ENCODE data around the gene ABL1. TPM values are rescaled to one million over a fixed set of nuclear protein-coding genes. Genes with fewer than 3 reads are reported as not detected.

The ABL1 gene
- total RNA-seq, 2 experiments from 2014 or later = 24.8 to 24.9 TPM

- intact Hi-C loops (cut with micrococcal nuclease) = no loop called here
- DNase-seq = no peak
- Mint-ChIP-seq H3K9me3 (no peaks in the 10 kb centered on the region), H3K4me3 (no peak overlapping the region), H3K27me3 (no peaks in the 10 kb centered on the region), H3K36me3 (peaks cover 6% of the 10 kb centered on the region), H3K4me1 (ENCODE audit: low read depth) (no peaks in the 10 kb centered on the region), H3K27ac (no peak overlapping the region)
- ChIA-PET CTCF (interaction anchor here (0.5 to 1.7 kb wide), 6 partner anchors 11 to 1947 kb away, joined by 3 to 6 read pairs (median 4); no protein-coding TSS in a partner anchor), POLR2A (no interaction called here)
Observed at GRCh38 chr9:130858739-130859705, 24.0 kb downstream of the ABL1 start.

GRCh38 chr9:130860458-130861316, 25.6 kb downstream of the ABL1 start:
- POLR2A ChIA-PET = no interaction called here
- no peak overlapping the region for H3K4me3 Mint-ChIP-seq
- H3K27me3 Mint-ChIP-seq = no peaks in the 10 kb centered on the region
- no peaks in the 10 kb centered on the region for H3K4me1 Mint-ChIP-seq (ENCODE audit: low read depth)
- no peak overlapping the region for H3K27ac Mint-ChIP-seq
- peaks cover 6% of the 10 kb centered on the region for H3K36me3 Mint-ChIP-seq
- H3K9me3 Mint-ChIP-seq = no peaks in the 10 kb centered on the region
- CTCF ChIA-PET = interaction anchor here (1.2 to 10.7 kb wide), 3 partner anchors 89 to 159 kb away, joined by 3 to 139 read pairs (median 5); no protein-coding TSS in a partner anchor
- intact Hi-C loops (cut with micrococcal nuclease) = no loop called here
- no peak for DNase-seq

GRCh38 chr9:130861372-130862180, 26.5 kb downstream of the ABL1 start:
- H3K27ac Mint-ChIP-seq = no peak overlapping the region
- H3K36me3 Mint-ChIP-seq = peaks cover 6% of the 10 kb centered on the region
- no peak for DNase-seq
- intact Hi-C loops (cut with micrococcal nuclease) = no loop called here
- ChIA-PET POLR2A (no interaction called here), CTCF (interaction anchor here (0.6 to 10.7 kb wide), 8 partner anchors 16 to 185 kb away, joined by 3 to 139 read pairs (median 4); no protein-coding TSS in a partner anchor)
- no peak overlapping the region for H3K4me3 Mint-ChIP-seq
- no peaks in the 10 kb centered on the region for H3K27me3 Mint-ChIP-seq
- no peaks in the 10 kb centered on the region for H3K9me3 Mint-ChIP-seq
- H3K4me1 Mint-ChIP-seq (ENCODE audit: low read depth) = no peaks in the 10 kb centered on the region

GRCh38 chr9:130862217-130862616, 27.2 kb downstream of the ABL1 start:
- POLR2A ChIA-PET = no interaction called here
- peaks cover 6% of the 10 kb centered on the region for H3K36me3 Mint-ChIP-seq
- H3K9me3 Mint-ChIP-seq = no peaks in the 10 kb centered on the region

GRCh38 chr9:130862747-130863146, 27.7 kb downstream of the ABL1 start:
- no peak for DNase-seq
- intact Hi-C loops (cut with micrococcal nuclease) = loop anchor here (1.0 kb wide), 2 partner anchors 91 to 155 kb away; no protein-coding TSS in a partner anchor
- ChIA-PET CTCF (interaction anchor here (0.6 to 10.7 kb wide), 11 partner anchors 18 to 184 kb away, joined by 3 to 139 read pairs (median 4); no protein-coding TSS in a partner anchor), POLR2A (no interaction called here)
- Mint-ChIP-seq H3K9me3 (no peaks in the 10 kb centered on the region), H3K27ac (no peak overlapping the region), H3K36me3 (peaks cover 6% of the 10 kb centered on the region), H3K4me3 (no peak overlapping the region), H3K27me3 (no peaks in the 10 kb centered on the region), H3K4me1 (ENCODE audit: low read depth) (no peaks in the 10 kb centered on the region)

More at GRCh38 chr9:130862217-130862616, 27.2 kb downstream of the ABL1 start:
- H3K27me3 Mint-ChIP-seq = no peaks in the 10 kb centered on the region
- H3K27ac Mint-ChIP-seq = no peak overlapping the region
- DNase-seq = no peak
- CTCF ChIA-PET = interaction anchor here (0.6 to 10.7 kb wide), 11 partner anchors 16 to 184 kb away, joined by 3 to 139 read pairs (median 3); no protein-coding TSS in a partner anchor
- intact Hi-C loops (cut with micrococcal nuclease) = no loop called here
- no peaks in the 10 kb centered on the region for H3K4me1 Mint-ChIP-seq (ENCODE audit: low read depth)
- no peak overlapping the region for H3K4me3 Mint-ChIP-seq

- intact Hi-C loops (cut with micrococcal nuclease) = no loop called here
- Mint-ChIP-seq H3K36me3 (peaks cover 6% of the 10 kb centered on the region), H3K27me3 (no peaks in the 10 kb centered on the region), H3K4me1 (ENCODE audit: low read depth) (no peaks in the 10 kb centered on the region), H3K27ac (no peak overlapping the region), H3K4me3 (no peak overlapping the region), H3K9me3 (no peaks in the 10 kb centered on the region)
- DNase-seq = no peak
- POLR2A ChIA-PET = no interaction called here
- CTCF ChIA-PET = interaction anchor here (1.3 to 10.7 kb wide), 6 partner anchors 93 to 182 kb away, joined by 3 to 139 read pairs (median 57); no protein-coding TSS in a partner anchor
Observed at GRCh38 chr9:130864541-130864940, 29.5 kb downstream of the ABL1 start.

- intact Hi-C loops (cut with micrococcal nuclease) = loop anchor here (1.0 to 2.0 kb wide), 2 partner anchors 75 to 181 kb away; no protein-coding TSS in a partner anchor
- no peak overlapping the region for H3K4me3 Mint-ChIP-seq
Observed at GRCh38 chr9:130865921-130866320, 30.9 kb downstream of the ABL1 start.

GRCh38 chr9:130866474-130866965, 31.5 kb downstream of the ABL1 start:
- peak; percentile 64 for DNase-seq
- no peak overlapping the region for H3K27ac Mint-ChIP-seq
- no peaks in the 10 kb centered on the region for H3K27me3 Mint-ChIP-seq
- intact Hi-C loops (cut with micrococcal nuclease) = loop anchor here (1.0 to 2.0 kb wide), 2 partner anchors 74 to 181 kb away; no protein-coding TSS in a partner anchor
- H3K36me3 Mint-ChIP-seq = peaks cover 6% of the 10 kb centered on the region
- CTCF ChIA-PET = interaction anchor here (0.7 to 10.7 kb wide), 21 partner anchors 12 to 184 kb away, joined by 3 to 139 read pairs (median 5); partner anchors contain the start of gene EXOSC2
- no peaks in the 10 kb centered on the region for H3K9me3 Mint-ChIP-seq
- POLR2A ChIA-PET = interaction anchor here (1.0 to 1.2 kb wide), 2 partner anchors 30 to 161 kb away, joined by 3 read pairs; no protein-coding TSS in a partner anchor
- H3K4me3 Mint-ChIP-seq = no peak overlapping the region
- no peaks in the 10 kb centered on the region for H3K4me1 Mint-ChIP-seq (ENCODE audit: low read depth)

More at GRCh38 chr9:130865921-130866320, 30.9 kb downstream of the ABL1 start:
- Mint-ChIP-seq H3K36me3 (peaks cover 6% of the 10 kb centered on the region), H3K27ac (no peak overlapping the region), H3K27me3 (no peaks in the 10 kb centered on the region), H3K9me3 (no peaks in the 10 kb centered on the region), H3K4me1 (ENCODE audit: low read depth) (no peaks in the 10 kb centered on the region)
- POLR2A ChIA-PET = interaction anchor here (0.6 to 1.2 kb wide), 2 partner anchors 30 to 83 kb away, joined by 3 read pairs; no protein-coding TSS in a partner anchor
- no peak for DNase-seq
- CTCF ChIA-PET = interaction anchor here (0.8 to 10.7 kb wide), 19 partner anchors 13 to 183 kb away, joined by 3 to 139 read pairs (median 6); partner anchors contain the start of gene EXOSC2

- no peaks in the 10 kb centered on the region for H3K4me1 Mint-ChIP-seq (ENCODE audit: low read depth)
- intact Hi-C loops (cut with micrococcal nuclease) = loop anchor here (2.0 kb wide), 1 partner anchor 73 kb away; no protein-coding TSS in a partner anchor
- H3K27me3 Mint-ChIP-seq = no peaks in the 10 kb centered on the region
- no peak for DNase-seq
- no peaks in the 10 kb centered on the region for H3K9me3 Mint-ChIP-seq
- peaks cover 7% of the 10 kb centered on the region for H3K36me3 Mint-ChIP-seq
- H3K27ac Mint-ChIP-seq = no peak overlapping the region
- no peak overlapping the region for H3K4me3 Mint-ChIP-seq
- CTCF ChIA-PET = interaction anchor here (1.1 to 10.7 kb wide), 8 partner anchors 13 to 185 kb away, joined by 3 to 139 read pairs (median 30); no protein-coding TSS in a partner anchor
- POLR2A ChIA-PET = interaction anchor here (1.0 kb wide), 1 partner anchor 162 kb away, joined by 3 read pairs; no protein-coding TSS in a partner anchor
Observed at GRCh38 chr9:130867556-130867955, 32.5 kb downstream of the ABL1 start.

GRCh38 chr9:130868230-130868629, 33.2 kb downstream of the ABL1 start:
- Mint-ChIP-seq H3K27me3 (no peaks in the 10 kb centered on the region), H3K36me3 (peaks cover 6% of the 10 kb centered on the region), H3K4me3 (no peak overlapping the region), H3K4me1 (ENCODE audit: low read depth) (no peaks in the 10 kb centered on the region), H3K9me3 (no peaks in the 10 kb centered on the region), H3K27ac (no peak overlapping the region)
- ChIA-PET CTCF (interaction anchor here (5.7 to 10.7 kb wide), 4 partner anchors 97 to 178 kb away, joined by 52 to 139 read pairs (median 62); no protein-coding TSS in a partner anchor), POLR2A (no interaction called here)
- DNase-seq = no peak
- intact Hi-C loops (cut with micrococcal nuclease) = no loop called here
